ENCODE results near the gene ZFHX3.

GRCh38 chr16:72864130-72864833, 183.6 kb downstream of the ZFHX3 start:
- TF ChIP-seq POLR2A (IDR thresholded peaks at IDR 0.05; ENCODE audit: low read depth, low read length) (no peak), CTCF (IDR thresholded peaks at IDR 0.05; ENCODE audit: extremely low read depth in 1 of 2, insufficient read depth in 1 of 2, low read depth in 1 of 2, low read length in 2 of 2) (no peak)

All from endothelial cell of umbilical vein (primary cell).